Measurements from ENCODE around the gene NTMT1.

Gene NTMT1

GRCh38 chr9:129639034-129639630, 13.2 kb downstream of the NTMT1 start:
- no peak for DNase-seq (ENCODE audit: low read depth)

GRCh38 chr9:129639756-129640085, 13.8 kb downstream of the NTMT1 start:
- no peak for TF ChIP-seq CTCF (IDR thresholded peaks at IDR 0.05; ENCODE audit: control insufficient read depth, extremely low read depth, insufficient read depth)
- no peak overlapping the region for H3K4me3 ChIP-seq (ENCODE audit: low read depth, low read length)
- DNase-seq (ENCODE audit: low read depth), result no peak

More at GRCh38 chr9:129639034-129639630, 13.2 kb downstream of the NTMT1 start:
- no peak overlapping the region for H3K4me3 ChIP-seq (ENCODE audit: low read depth, low read length)
- TF ChIP-seq CTCF (IDR thresholded peaks at IDR 0.05; ENCODE audit: control insufficient read depth, extremely low read depth, insufficient read depth), result no peak

- peak overlapping the region; percentile 94 for H3K4me3 ChIP-seq (ENCODE audit: low read depth, low read length)
- no peak for DNase-seq (ENCODE audit: low read depth)
- no peak for TF ChIP-seq CTCF (IDR thresholded peaks at IDR 0.05; ENCODE audit: control insufficient read depth, extremely low read depth, insufficient read depth)
Measured at GRCh38 chr9:129640086-129640870, 14.3 kb downstream of the NTMT1 start.

GRCh38 chr9:129640871-129641749, 15.1 kb downstream of the NTMT1 start:
- H3K4me3 ChIP-seq (ENCODE audit: low read depth, low read length), result peak overlapping the region; percentile 94
- no peak for DNase-seq (ENCODE audit: low read depth)
- no peak for TF ChIP-seq CTCF (IDR thresholded peaks at IDR 0.05; ENCODE audit: control insufficient read depth, extremely low read depth, insufficient read depth)

- peak; percentile 86 for TF ChIP-seq CTCF (IDR thresholded peaks at IDR 0.05; ENCODE audit: control insufficient read depth, extremely low read depth, insufficient read depth)
- peak within 1 kb of the TSS; percentile 94 for H3K4me3 ChIP-seq (ENCODE audit: low read depth, low read length)
- DNase-seq (ENCODE audit: low read depth), result peak; percentile 90
Measured at GRCh38 chr9:129641750-129642585, 16.0 kb downstream of the NTMT1 start, which contains the start of gene ASB6. ASB6 (minus strand) TSS chr9:129642151; CDS start chr9:129641999, 152 bp downstream.

GRCh38 chr9:129643706-129644105, 17.7 kb downstream of the NTMT1 start:
- no peak for DNase-seq (ENCODE audit: low read depth)
- TF ChIP-seq CTCF (IDR thresholded peaks at IDR 0.05; ENCODE audit: control insufficient read depth, extremely low read depth, insufficient read depth), result no peak
- H3K4me3 ChIP-seq (ENCODE audit: low read depth, low read length), result no peak overlapping the region
